Activated naive CD4-positive, alpha-beta T cell treated with anti-CD3 and anti-CD28 coated beads for 36 hours (primary cell): ENCODE measurements around the gene SYTL2. TPM values are rescaled to one million over a fixed set of nuclear protein-coding genes. Genes with fewer than 3 reads are reported as not detected.

Experiments used
- CTCF ChIA-PET: fragments of 350-600 bp; sonication (Branson Sonifier 250); formaldehyde crosslinking; loops from one replicate; lab custom pipeline; 2021; ENCODE audit warnings: antibody characterized with exemption; lab: Charles Lee
- DNase-seq: peaks from one replicate; pipeline ENCODE4 v3.0.0-alpha.2; 2020
- H3K27ac Mint-ChIP-seq: one replicate; pipeline ENCODE4 v1.8.0; 2021; ENCODE audit warnings: mild to moderate bottlenecking, mixed read lengths
- H3K27me3 Mint-ChIP-seq: one replicate; pipeline ENCODE4 v1.8.0; 2021; ENCODE audit warnings: low read depth, mixed read lengths
- H3K36me3 Mint-ChIP-seq: one replicate; pipeline ENCODE4 v1.8.0; 2021; ENCODE audit warnings: low read depth, mixed read lengths
- H3K4me1 Mint-ChIP-seq: one replicate; pipeline ENCODE4 v1.8.0; 2021; ENCODE audit warnings: low read depth, mixed read lengths
- H3K4me3 Mint-ChIP-seq: one replicate; pipeline ENCODE4 v1.8.0; 2021; ENCODE audit warnings: mild to moderate bottlenecking, moderate library complexity, mixed read lengths
- H3K9me3 Mint-ChIP-seq: one replicate; pipeline ENCODE4 v1.8.0; 2021; ENCODE audit warnings: mixed read lengths
- intact Hi-C: fragments of 100-400 bp; cut with micrococcal nuclease; formaldehyde crosslinking; loops from one replicate; pipeline ENCODE4 v1.15.1; 2023
- total RNA-seq, 2 experiments: library from RNA; stranded (reverse); gene quantifications; one replicate each; pipeline ENCODE4 v1.2.3, GENCODE V29; 2021

The SYTL2 gene
- total RNA-seq, 2 experiments from 2014 or later, result 13.8 to 13.9 TPM

GRCh38 chr11:85652786-85653447 is 158.0 kb downstream of the SYTL2 start:
- no peak for DNase-seq
- intact Hi-C loops, result loop anchor here (1.0 kb wide), 1 partner anchor 9 kb away; no protein-coding TSS in a partner anchor
- H3K4me1 Mint-ChIP-seq, result peaks cover 40% of the 10 kb centered on the region
- no peaks in the 10 kb centered on the region for H3K9me3 Mint-ChIP-seq
- H3K4me3 Mint-ChIP-seq, result no peak overlapping the region
- H3K27me3 Mint-ChIP-seq, result no peaks in the 10 kb centered on the region
- H3K27ac Mint-ChIP-seq, result peak overlapping the region; percentile 9
- H3K36me3 Mint-ChIP-seq, result peaks cover 7% of the 10 kb centered on the region
- CTCF ChIA-PET, result interaction anchor here (0.7 kb wide), 1 partner anchor 11 kb away, joined by 3 read pairs; no protein-coding TSS in a partner anchor

DNA sequence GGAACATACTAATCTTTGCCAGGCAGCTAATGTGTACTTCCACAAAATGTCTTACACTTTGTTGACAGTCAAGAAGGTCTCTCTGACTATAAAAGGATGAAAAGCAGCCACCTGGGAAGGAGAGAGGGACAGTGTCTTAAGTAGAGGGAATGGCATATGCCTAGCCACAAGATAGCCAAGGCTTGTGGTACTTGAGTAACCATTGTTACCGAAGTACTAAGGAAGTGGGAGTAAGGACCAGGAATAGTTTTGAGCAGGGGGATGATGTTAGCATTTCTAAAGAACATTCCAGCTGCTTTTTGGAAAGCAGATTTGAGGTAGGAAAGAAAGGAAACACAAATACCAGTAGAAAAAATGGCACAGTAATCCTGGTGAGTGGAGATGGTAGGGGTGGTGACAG is 159.8 kb downstream of the SYTL2 start:
- Mint-ChIP-seq H3K4me1 (peaks cover 37% of the 10 kb centered on the region), H3K9me3 (no peaks in the 10 kb centered on the region), H3K27ac (peak overlapping the region; percentile 81), H3K36me3 (peaks cover 4% of the 10 kb centered on the region), H3K27me3 (no peaks in the 10 kb centered on the region), H3K4me3 (no peak overlapping the region)
- CTCF ChIA-PET, result interaction anchor here (0.6 kb wide), 1 partner anchor 8 kb away, joined by 3 read pairs; no protein-coding TSS in a partner anchor
- no peak for DNase-seq
- intact Hi-C loops, result no loop called here

DNA sequence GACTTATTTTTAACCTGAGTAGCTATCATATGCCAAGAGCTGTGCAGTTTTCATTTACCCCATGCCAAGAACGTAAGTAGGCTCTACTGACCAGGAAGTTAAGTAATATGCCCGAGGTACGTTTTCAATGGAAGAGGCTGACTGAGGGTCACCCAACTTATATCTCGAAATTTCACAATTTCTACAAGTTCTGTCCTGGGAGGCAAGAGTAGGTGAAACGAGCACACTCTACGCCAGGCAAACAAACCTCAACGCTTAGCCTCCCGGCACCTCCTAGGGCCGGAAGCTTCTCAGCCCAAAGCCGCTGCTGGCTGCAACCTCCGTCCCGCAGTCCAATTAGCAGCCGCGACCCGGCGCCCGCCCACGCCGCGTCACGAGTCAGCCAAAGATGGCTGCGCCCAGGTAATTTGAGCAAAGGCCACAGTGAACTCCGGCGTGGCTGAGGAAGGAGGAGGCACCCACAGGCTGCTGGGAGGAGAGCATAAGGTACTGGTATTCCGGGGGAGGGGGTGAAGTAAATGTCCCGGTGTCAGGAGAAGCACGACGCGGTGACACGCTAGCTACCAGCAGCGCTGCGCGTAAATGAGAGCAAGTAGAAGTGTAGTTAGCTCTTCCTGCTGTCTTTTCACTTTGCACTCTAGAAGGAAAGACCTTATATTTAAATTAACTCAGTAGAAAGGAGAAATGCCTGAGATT is 163.2 kb downstream of the SYTL2 start, which contains the start of gene TMEM126A:
TSS of gene TMEM126A (plus strand) at position 364 of the 696 bp plus-strand sequence. CDS start 2,289 bp downstream, outside the sequence.
- H3K36me3 Mint-ChIP-seq, result peaks cover 2% of the 10 kb centered on the region
- peak within 1 kb of the TSS; percentile 96 for H3K27ac Mint-ChIP-seq
- DNase-seq, result peak; percentile 96
- H3K4me1 Mint-ChIP-seq, result peaks cover 29% of the 10 kb centered on the region
- peak within 1 kb of the TSS; percentile 90 for H3K4me3 Mint-ChIP-seq
- CTCF ChIA-PET, result interaction anchor here (0.5 to 2.2 kb wide), 10 partner anchors 9 to 686 kb away, joined by 3 to 9 read pairs (median 3); no protein-coding TSS in a partner anchor
- peaks cover 6% of the 10 kb centered on the region for H3K27me3 Mint-ChIP-seq
- H3K9me3 Mint-ChIP-seq, result no peaks in the 10 kb centered on the region
- intact Hi-C loops, result loop anchor here (1.0 to 5.0 kb wide), 5 partner anchors 9 to 420 kb away; partner anchors contain the start of genes PICALM and TMEM126B

DNA sequence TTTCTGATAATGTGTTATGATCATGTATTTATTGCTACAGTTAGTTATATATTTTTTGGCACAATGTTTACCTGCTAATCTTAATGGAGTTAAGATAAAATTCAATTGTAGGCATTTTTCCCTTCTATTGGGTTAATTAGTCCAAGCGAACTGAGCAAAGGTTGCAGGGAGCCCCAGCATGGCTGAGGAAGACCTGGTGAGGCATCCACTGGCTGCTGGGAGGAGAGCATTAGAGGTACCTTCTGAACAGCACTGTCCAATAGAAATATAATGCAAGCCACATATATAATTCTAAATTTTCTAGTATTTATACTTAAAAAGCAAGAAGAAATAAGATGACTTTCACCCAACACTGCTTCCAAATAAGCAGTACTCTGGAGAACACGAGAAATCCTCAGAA is 163.9 kb downstream of the SYTL2 start:
- H3K9me3 Mint-ChIP-seq, result no peaks in the 10 kb centered on the region
- CTCF ChIA-PET, result interaction anchor here (0.6 to 1.7 kb wide), 6 partner anchors 10 to 56 kb away, joined by 3 to 9 read pairs (median 4); no protein-coding TSS in a partner anchor
- no peak for DNase-seq
- peak overlapping the region; percentile 90 for H3K4me3 Mint-ChIP-seq
- H3K4me1 Mint-ChIP-seq, result peaks cover 26% of the 10 kb centered on the region
- intact Hi-C loops, result loop anchor here (1.0 to 5.0 kb wide), 4 partner anchors 17 to 420 kb away; partner anchors contain the start of genes PICALM and TMEM126B
- peaks cover 2% of the 10 kb centered on the region for H3K36me3 Mint-ChIP-seq
- peaks cover 6% of the 10 kb centered on the region for H3K27me3 Mint-ChIP-seq
- peak overlapping the region; percentile 96 for H3K27ac Mint-ChIP-seq

Other genes starting within 250 kb of the SYTL2 start
- 1 to 10 TPM; 3.3 to 4.6 TPM for gene DLG2, start 183.8 kb downstream of the SYTL2 start, total RNA-seq
- 10 to 100 TPM; 72.6 to 79.0 TPM for gene TMEM126B, start 182.5 kb downstream of the SYTL2 start, total RNA-seq
- gene TMEM126A, start 163.2 kb downstream of the SYTL2 start, total RNA-seq, result 10 to 100 TPM; 47.5 to 56.2 TPM
- 10 to 100 TPM; 53.3 to 53.9 TPM for gene CREBZF, start 146.0 kb downstream of the SYTL2 start, total RNA-seq
- gene CCDC89, start 124.9 kb downstream of the SYTL2 start, total RNA-seq, result not detected
- not detected for gene CCDC83, start 44.2 kb upstream of the SYTL2 start, total RNA-seq